ENCODE data around the gene CASP14.
"Not testable (repeated sequence)": the region's sequence is repeated elsewhere in the genome, so short reads cannot be mapped to it uniquely, and the experiment has no call there.

The CASP14 gene, protein sequence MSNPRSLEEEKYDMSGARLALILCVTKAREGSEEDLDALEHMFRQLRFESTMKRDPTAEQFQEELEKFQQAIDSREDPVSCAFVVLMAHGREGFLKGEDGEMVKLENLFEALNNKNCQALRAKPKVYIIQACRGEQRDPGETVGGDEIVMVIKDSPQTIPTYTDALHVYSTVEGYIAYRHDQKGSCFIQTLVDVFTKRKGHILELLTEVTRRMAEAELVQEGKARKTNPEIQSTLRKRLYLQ

DNA sequence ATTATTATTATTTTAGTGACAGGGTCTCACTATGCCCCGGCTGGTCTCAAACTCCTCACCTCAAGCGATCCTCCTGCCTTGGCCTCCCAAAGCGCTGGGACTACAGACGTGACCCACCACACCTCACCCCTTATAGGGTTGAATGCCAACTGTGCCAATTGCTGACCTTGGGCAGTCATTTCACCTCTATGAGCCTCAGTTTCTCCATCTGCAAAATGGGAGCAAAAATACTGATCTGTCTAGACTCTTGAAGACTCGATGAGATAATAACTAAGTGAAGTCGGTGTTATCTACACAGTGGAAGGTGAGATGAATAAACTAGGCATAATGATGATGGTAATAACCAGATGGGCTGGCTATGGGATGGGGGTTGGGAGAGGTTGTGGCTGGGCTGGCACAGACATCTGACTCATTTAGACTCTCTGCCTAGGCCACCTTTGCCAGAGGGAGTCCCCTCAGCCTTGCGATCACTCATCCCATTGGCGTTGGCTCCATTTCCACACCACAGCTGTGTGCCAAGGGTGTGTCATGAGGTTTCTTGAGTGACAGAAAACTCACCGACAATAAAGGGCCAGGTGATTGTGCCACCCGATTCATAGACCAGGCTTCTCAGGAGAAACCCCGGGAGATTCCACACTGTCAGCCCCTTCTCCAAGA is at the start of gene CASP14:
TSS of gene CASP14 (plus strand) at position 596 of the 657 bp plus-strand sequence. CDS start 2,772 bp downstream, outside the sequence.
- no peak for DNase-seq

DNA sequence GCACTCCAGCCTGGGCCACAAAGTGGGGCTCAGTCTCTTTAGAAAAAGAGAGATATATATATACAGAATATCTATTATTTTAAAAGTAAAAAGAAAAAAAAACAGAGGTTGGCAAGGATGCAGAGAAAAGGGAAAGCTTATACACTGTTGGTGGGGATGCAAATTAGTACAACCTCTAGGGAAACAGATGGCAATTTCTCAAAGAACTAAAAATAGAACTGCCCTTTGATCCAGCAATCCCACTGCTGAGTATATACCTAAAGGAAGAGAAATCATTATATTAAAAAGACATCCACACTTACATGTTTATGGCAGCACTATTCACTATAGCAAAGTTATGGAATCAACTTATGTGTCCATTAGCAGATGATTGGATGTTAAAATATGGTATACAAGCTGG is 41.0 kb upstream of the CASP14 start:
- DNase-seq = no peak

GRCh38 chr19:15010501-15011300 is 38.6 kb upstream of the CASP14 start:
- no peak for DNase-seq

- no peak for DNase-seq
These were observed 34.7 kb upstream of the CASP14 start for GRCh38 chr19:15014579-15014978.

- DNase-seq = no peak
These were observed 33.2 kb upstream of the CASP14 start for GRCh38 chr19:15015946-15016542.

GRCh38 chr19:15018836-15019235 is 30.4 kb upstream of the CASP14 start:
- DNase-seq = not testable (repeated sequence)

GRCh38 chr19:15021286-15022007 is 27.8 kb upstream of the CASP14 start:
- no peak for DNase-seq

- no peak for DNase-seq
These were observed 26.5 kb upstream of the CASP14 start for GRCh38 chr19:15022752-15023151.

DNA sequence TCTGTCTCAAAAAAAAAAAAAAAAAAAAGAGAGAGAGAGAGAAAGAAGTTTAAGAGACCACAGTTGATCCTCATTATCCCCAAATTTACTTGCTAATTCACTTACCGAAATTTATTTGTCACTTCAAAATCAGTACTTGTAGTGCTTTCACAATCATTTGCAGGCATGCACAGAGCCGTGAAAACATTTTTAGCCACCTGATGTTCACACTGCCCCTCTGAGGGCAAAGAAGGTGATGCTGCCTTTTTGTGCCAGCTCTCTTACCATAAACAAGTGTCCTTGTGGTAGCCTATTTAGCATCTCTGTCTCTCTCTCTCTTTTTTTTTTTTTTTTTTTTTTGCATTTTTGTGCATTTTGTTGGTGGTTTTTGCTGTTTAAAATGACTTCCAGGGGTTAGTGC is 24.1 kb upstream of the CASP14 start:
- peak in 1 of 2 donors; percentile 12 for DNase-seq

DNA sequence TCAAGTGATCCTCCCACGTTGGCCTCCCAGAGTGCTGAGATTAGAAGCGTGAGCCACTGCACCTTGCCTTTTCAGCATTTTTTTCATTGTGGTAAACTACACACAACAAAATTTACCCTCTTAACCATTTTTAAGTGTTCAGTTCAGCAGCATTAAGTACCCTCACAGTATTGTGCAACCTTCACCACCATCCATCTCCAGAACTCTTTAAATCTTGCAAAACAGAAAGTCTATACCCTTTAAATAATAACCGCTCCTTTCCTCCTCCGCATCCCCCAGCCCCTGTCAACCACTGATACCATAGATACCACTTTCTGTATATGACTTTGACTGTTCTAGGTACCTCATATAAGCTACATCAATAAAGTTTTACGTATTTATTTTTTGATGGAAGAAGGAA is 20.8 kb upstream of the CASP14 start:
- DNase-seq = no peak

GRCh38 chr19:15031675-15032074 is 17.6 kb upstream of the CASP14 start:
- DNase-seq = no peak

- DNase-seq = no peak
These were observed 13.4 kb upstream of the CASP14 start for GRCh38 chr19:15035795-15036311.

- DNase-seq = no peak
These were observed 11.7 kb upstream of the CASP14 start for GRCh38 chr19:15037586-15037985.

- no peak for DNase-seq
These were observed 11.0 kb upstream of the CASP14 start for GRCh38 chr19:15038294-15038693.

DNA sequence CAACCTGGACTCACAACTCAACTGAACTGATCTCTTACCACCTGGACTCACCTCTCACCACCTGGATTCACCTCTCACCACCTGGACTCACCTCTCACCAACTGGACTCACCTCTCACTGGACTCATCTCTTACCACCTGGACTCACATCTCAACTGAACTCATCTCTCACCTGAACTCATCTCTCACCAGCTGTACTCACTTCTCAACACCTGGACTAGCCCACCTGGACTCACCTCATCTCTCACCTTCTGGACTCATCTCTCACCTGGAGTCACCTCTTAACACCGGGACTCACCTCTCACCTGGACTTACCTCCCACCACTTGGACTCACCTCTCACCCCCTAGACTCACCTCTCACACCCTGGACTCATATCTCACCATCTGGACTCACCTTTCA is 7.3 kb upstream of the CASP14 start:
- DNase-seq = no peak

DNA sequence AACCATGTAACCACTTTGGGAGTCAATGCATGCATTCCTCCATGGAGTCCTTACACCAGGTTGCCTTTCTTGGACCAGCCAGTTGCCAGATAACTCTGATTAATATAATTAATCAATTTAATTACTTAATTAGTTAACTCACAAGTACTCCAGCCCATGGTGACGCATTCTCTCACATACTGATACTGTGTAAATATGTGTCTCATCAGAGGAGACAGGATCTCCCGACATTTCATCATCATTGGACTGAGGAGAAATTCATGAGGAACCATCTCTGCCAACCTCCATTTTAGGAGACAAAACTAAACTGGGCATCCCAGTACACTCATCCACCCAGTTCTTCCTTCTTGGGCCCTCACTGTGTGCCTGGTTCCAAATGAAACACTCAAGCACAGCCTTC is 6.5 kb upstream of the CASP14 start:
- no peak for DNase-seq

- DNase-seq = no peak
These were observed 3.8 kb upstream of the CASP14 start for GRCh38 chr19:15045506-15045905.

- no peak for DNase-seq
These were observed 1.6 kb upstream of the CASP14 start for GRCh38 chr19:15047680-15048079.

GRCh38 chr19:15048128-15048527 is 1.2 kb upstream of the CASP14 start:
- DNase-seq = no peak

DNA sequence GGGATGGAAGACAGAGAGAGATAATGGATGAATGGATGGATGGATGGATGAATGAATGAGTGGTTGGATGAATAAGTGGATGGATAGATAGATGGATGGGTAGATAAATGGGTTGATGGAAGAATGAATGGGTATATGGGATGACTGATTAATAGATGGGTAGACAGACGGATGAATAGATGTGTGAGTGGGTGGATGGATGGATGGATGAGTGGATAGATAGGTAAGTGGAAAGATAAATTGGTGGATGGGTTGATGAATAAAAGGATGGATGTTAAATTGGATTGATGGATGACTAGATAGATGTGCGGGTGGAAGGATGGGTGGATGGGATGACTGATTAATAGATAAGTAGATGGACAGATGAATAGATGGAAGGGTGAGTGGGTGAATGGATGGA is 1.4 kb downstream of the CASP14 start:
- DNase-seq = no peak

- DNase-seq = no peak
These were observed 12.8 kb downstream of the CASP14 start for GRCh38 chr19:15062036-15062435.

DNA sequence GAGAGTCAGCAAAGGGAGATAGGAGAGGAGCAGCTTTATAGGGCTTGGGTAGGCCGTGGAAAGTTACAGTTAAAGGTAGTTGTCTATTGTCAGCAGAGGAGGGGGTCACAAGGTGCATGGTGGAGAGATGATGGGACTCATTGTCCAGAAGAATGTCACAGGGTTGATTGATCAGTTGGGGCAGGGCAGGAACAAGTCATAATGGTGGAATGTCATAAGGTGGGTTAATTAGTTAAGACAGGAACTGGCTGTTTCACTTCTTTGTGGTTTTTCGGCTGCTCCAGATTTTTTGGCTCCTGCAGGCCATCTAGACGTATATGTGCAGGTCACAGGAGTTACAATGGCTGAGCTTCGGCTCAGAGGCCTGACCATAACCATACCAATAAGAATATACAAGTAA is 21.1 kb downstream of the CASP14 start:
- not testable (repeated sequence) for DNase-seq
